ENCODE data around the gene NKX6-2. TPM values are rescaled to one million over a fixed set of nuclear protein-coding genes. Genes with fewer than 3 reads are reported as not detected.

Gene NKX6-2
- total RNA-seq, 4 donors from 2014 or later: not detected

DNA sequence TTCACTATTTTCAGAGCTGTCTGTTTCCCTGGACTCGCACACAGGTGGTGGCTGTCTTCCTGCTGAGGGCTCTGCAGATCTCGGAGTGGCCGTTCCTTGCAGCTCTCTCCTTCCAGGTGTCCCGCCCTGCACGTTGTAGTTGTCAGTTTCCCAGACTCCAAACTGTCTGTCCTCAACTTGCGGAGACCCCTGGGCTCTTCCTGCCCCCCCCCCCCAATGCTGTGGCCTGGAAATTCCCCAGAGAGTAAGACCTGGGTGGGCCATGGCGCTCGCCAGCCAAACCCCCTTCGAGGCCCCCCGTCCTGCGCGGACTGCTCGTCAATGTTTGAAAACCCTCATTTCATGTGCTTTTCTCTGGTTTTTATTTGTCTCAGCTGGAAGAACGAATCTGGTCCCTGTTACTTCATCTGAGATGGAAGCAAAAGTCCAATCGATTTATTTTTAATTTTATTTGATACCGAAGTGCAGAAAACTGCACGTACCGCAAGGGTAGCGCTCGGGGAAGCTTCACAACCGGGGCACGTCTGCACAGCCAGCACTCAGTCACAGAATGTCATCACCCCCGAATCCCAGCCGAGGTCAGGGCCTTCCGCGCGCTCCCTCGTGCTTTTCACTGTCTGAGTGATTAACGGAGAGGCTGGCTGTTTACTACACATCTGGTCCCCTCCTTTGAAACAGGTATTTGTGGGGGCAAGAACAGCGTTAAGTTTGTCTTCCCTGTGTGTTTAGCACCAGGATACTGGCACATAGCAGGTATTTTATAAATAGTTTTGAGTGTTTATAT is 46.4 kb upstream of the NKX6-2 start:
- Histone ChIP-seq H3K27ac (no peak overlapping the region), H3K4me1 (peaks cover 8 to 10% of the 10 kb centered on the region in 2 donors), H3K4me3 (replicated peaks in 1 of 3) (no peak overlapping the region), H3K36me3 (no peaks in the 10 kb centered on the region), H3K27me3 (no peaks in the 10 kb centered on the region), H3K9me3 (no peaks in the 10 kb centered on the region)
- TF ChIP-seq, protein P1, sequence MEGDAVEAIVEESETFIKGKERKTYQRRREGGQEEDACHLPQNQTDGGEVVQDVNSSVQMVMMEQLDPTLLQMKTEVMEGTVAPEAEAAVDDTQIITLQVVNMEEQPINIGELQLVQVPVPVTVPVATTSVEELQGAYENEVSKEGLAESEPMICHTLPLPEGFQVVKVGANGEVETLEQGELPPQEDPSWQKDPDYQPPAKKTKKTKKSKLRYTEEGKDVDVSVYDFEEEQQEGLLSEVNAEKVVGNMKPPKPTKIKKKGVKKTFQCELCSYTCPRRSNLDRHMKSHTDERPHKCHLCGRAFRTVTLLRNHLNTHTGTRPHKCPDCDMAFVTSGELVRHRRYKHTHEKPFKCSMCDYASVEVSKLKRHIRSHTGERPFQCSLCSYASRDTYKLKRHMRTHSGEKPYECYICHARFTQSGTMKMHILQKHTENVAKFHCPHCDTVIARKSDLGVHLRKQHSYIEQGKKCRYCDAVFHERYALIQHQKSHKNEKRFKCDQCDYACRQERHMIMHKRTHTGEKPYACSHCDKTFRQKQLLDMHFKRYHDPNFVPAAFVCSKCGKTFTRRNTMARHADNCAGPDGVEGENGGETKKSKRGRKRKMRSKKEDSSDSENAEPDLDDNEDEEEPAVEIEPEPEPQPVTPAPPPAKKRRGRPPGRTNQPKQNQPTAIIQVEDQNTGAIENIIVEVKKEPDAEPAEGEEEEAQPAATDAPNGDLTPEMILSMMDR (IDR thresholded peaks at IDR 0.05): no peak
- no peak for TF ChIP-seq POLR2A (IDR thresholded peaks at IDR 0.05)
- WGBS, 2 donors: 68 to 72% methylated on average over 30 of the region's 30 CpGs
- intact Hi-C loops (cut with DNase I): loop anchor here (5.0 kb wide), 1 partner anchor 175 kb away; no protein-coding TSS in a partner anchor
- DNase-seq: no peak

- H3K4me1 ChIP-seq: no peaks in the 10 kb centered on the region
- 79 to 94% methylated on average over 8 of the region's 8 CpGs for WGBS, 2 donors
- H3K27me3 ChIP-seq: no peaks in the 10 kb centered on the region
- no peak for TF ChIP-seq POLR2A (IDR thresholded peaks at IDR 0.05)
- TF ChIP-seq, protein P1 (IDR thresholded peaks at IDR 0.05): no peak
- H3K36me3 ChIP-seq: no peaks in the 10 kb centered on the region
- H3K27ac ChIP-seq: no peak overlapping the region
- H3K4me3 ChIP-seq (replicated peaks in 1 of 3): no peak overlapping the region
- no peak for DNase-seq
- intact Hi-C loops (cut with DNase I): no loop called here
- H3K9me3 ChIP-seq: no peaks in the 10 kb centered on the region
Observed at GRCh38 chr10:132829403-132829802, 43.5 kb upstream of the NKX6-2 start.

DNA sequence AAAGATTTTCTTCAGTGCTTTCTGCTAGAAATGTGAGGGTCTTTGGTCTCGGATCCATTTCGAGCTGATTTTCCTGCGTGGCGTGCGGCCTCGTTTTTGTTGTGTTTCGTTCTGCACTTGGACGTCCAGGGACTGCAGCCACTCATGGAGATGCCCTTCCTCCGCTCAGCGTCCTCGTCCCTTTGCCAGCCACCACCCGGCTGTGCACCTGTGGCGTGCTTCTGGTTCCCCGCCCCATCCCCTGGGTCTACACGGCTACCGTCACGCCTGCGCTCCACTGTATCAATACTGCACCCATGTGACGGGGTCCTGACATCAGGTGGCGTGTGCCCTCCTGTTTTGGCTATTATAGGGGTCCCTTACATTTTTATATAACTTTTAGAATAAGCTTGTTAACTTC is 42.7 kb upstream of the NKX6-2 start:
- intact Hi-C loops (cut with DNase I): no loop called here
- H3K36me3 ChIP-seq: no peaks in the 10 kb centered on the region
- TF ChIP-seq, protein P1 (IDR thresholded peaks at IDR 0.05): no peak
- TF ChIP-seq POLR2A (IDR thresholded peaks at IDR 0.05): no peak
- H3K27me3 ChIP-seq: no peaks in the 10 kb centered on the region
- no peak overlapping the region for H3K27ac ChIP-seq
- no peak for DNase-seq
- 87 to 93% methylated on average over 20 of the region's 20 CpGs for WGBS, 2 donors
- H3K4me3 ChIP-seq (replicated peaks in 1 of 3): no peak overlapping the region
- no peaks in the 10 kb centered on the region for H3K9me3 ChIP-seq
- H3K4me1 ChIP-seq: no peaks in the 10 kb centered on the region

- Histone ChIP-seq H3K36me3 (no peaks in the 10 kb centered on the region), H3K4me1 (no peaks in the 10 kb centered on the region), H3K27ac (no peak overlapping the region), H3K9me3 (no peaks in the 10 kb centered on the region), H3K27me3 (no peaks in the 10 kb centered on the region), H3K4me3 (replicated peaks in 1 of 3) (no peak overlapping the region)
- WGBS, 2 donors: 92 to 93% methylated on average over 29 of the region's 29 CpGs
- intact Hi-C loops (cut with DNase I): no loop called here
- DNase-seq: no peak
- no peak for TF ChIP-seq POLR2A (IDR thresholded peaks at IDR 0.05)
- TF ChIP-seq, protein P1 (IDR thresholded peaks at IDR 0.05): no peak
Observed at GRCh38 chr10:132827861-132828539, 42.1 kb upstream of the NKX6-2 start.

DNA sequence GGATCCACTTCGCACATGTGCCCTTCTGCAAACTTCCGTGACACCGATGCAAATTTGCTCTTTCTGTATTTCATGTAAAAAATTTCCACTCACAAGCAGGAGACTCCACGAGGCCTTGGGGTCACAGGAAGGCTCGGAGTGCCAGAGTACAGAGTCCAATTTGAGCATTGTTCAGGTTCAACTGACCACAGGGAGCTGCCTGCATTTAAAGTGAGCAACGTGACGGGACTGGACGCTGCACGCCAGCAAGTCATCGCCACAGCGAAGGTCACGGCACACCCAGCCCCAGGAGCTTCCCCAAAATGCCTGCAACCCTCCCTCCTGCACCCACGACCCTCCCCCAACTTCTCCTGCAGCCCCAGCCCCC is 41.5 kb upstream of the NKX6-2 start:
- 80 to 93% methylated on average over 9 to 12 of the region's 13 CpGs for WGBS, 2 donors

More for the DNA sequence above, 41.5 kb upstream of the NKX6-2 start:
- Histone ChIP-seq H3K27ac (no peak overlapping the region), H3K27me3 (no peaks in the 10 kb centered on the region), H3K4me3 (replicated peaks in 1 of 3) (no peak overlapping the region), H3K9me3 (no peaks in the 10 kb centered on the region), H3K4me1 (no peaks in the 10 kb centered on the region), H3K36me3 (no peaks in the 10 kb centered on the region)
- intact Hi-C loops (cut with DNase I): no loop called here
- DNase-seq: no peak
- TF ChIP-seq, protein P1 (IDR thresholded peaks at IDR 0.05): no peak
- TF ChIP-seq POLR2A (IDR thresholded peaks at IDR 0.05): no peak

Data from thyroid gland (tissue), 4 donors.